ENCODE data around the gene KHDC4. TPM values are rescaled to one million over a fixed set of nuclear protein-coding genes. Genes with fewer than 3 reads are reported as not detected.
A peak's percentile ranks its signal among the peaks of the same experiment; 100 is the strongest.

Gene KHDC4
- total and polyA plus RNA-seq, 2 experiments from 2014 or later: 15.7 to 40.3 TPM

DNA sequence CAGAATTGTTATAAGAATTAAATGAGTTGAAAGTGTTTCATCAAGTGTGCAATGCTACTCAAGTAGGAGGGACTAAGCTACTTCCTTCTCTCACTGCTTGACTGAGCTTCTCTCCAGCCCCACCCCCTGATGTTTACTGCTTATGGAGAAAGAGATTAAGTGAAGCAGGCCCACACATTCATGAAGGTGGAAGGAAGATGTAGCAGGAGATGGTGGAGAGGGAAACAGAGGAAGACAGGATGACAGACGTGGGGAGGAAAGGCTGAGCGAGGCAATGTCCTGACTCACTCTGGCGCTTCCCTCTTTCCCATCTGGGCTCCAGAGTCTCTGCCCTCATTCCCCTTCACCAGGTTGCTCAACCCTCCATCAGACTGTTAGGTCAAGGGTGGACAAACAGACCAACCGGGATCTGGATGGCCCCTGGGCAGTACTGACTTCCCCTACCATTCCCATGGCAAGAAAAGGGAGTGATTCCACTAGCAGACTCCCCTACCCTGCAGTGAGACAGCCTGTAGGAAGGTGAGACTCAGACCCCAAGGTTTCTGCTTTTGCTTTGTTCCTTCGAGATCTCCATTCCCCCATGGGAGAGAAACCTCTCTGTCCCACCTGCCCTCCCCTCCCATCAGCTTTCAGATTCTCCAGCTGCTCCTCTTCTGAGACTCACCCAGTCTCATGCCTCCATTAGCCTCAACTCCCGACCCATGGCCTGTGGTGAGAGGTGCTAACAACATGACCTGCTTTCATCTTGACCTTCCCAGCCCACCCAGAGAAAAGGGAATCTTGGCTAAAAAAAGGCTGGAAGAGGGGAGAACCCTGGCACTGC, 47.3 kb upstream of the KHDC4 start:
- Histone ChIP-seq H3K4me3 (no peak overlapping the region), H2AFZ (no peak overlapping the region), H3K9me3 (ENCODE audit: low read depth) (no peaks in the 10 kb centered on the region), H3K4me1 (ENCODE audit: insufficient read depth) (peaks cover 35% of the 10 kb centered on the region), H3K9me2 (replicated peaks; ENCODE audit: insufficient read depth) (no peaks in the 10 kb centered on the region), H3K36me3 (replicated peaks; ENCODE audit: insufficient read depth, low read depth) (no peaks in the 10 kb centered on the region), H3K27ac (peak overlapping the region; percentile 87), H3K27me3 (no peaks in the 10 kb centered on the region), H4K20me1 (ENCODE audit: insufficient read depth, poor library complexity, severe bottlenecking) (no peaks in the 10 kb centered on the region), H3K79me2 (peaks cover 52% of the 10 kb centered on the region), H3K4me2 (peak overlapping the region; percentile 82)
- peak; percentile 54 for DNase-seq (ENCODE audit: low spot score)
- 76% methylated on average over 6 of the region's 6 CpGs for WGBS (ENCODE audit: low lambda C conversion rate, missing lambda C conversion rate)
- TF ChIP-seq, protein P1, sequence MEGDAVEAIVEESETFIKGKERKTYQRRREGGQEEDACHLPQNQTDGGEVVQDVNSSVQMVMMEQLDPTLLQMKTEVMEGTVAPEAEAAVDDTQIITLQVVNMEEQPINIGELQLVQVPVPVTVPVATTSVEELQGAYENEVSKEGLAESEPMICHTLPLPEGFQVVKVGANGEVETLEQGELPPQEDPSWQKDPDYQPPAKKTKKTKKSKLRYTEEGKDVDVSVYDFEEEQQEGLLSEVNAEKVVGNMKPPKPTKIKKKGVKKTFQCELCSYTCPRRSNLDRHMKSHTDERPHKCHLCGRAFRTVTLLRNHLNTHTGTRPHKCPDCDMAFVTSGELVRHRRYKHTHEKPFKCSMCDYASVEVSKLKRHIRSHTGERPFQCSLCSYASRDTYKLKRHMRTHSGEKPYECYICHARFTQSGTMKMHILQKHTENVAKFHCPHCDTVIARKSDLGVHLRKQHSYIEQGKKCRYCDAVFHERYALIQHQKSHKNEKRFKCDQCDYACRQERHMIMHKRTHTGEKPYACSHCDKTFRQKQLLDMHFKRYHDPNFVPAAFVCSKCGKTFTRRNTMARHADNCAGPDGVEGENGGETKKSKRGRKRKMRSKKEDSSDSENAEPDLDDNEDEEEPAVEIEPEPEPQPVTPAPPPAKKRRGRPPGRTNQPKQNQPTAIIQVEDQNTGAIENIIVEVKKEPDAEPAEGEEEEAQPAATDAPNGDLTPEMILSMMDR (IDR thresholded peaks at IDR 0.05; ENCODE audit: poor library complexity): no peak
- TF ChIP-seq EZH2phosphoT487 (IDR thresholded peaks at IDR 0.05; ENCODE audit: low read depth, severe bottlenecking, unreplicated experiment): no peak

DNA sequence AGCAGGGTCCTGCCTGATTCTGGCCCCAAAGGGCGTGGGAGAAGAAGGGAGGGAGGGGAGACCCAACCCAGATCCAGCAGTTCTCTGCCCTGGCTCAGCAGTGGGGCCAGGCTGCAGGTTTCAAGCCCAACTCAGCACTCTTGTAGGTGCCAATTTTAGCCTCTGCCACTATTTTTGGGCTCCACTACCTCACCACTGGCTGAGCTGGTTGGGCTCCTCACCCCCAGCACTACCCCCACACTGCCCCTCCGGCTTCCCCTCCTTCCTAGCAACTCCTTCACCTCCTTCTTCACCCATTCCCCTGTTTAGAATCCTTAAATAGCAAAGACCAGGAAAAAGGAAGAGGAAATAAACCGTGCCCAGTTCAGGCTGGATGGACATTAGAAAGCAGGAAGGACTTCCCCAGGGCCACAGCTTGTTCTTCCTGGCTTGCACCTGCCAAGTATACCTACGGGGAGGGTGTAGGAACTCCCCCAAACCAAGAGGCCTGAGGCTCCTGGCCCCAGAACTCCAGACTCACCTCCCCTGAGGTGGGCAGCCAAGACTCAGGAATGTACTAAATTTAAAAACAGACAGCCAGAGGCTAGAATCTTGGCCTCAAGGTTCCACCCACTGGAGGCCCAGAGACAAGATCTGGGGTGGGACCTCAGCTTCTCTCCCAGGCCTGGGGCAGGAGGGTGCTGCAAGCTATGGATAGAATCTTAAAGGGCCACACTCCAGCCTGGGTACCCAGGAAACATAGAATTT, 45.6 kb upstream of the KHDC4 start:
- H3K4me2 ChIP-seq: peak overlapping the region; percentile 82
- no peaks in the 10 kb centered on the region for H3K36me3 ChIP-seq (replicated peaks; ENCODE audit: insufficient read depth, low read depth)
- DNase-seq (ENCODE audit: low spot score): no peak
- peak overlapping the region; percentile 87 for H3K27ac ChIP-seq
- H3K9me2 ChIP-seq (replicated peaks; ENCODE audit: insufficient read depth): no peaks in the 10 kb centered on the region
- H3K79me2 ChIP-seq: peaks cover 69% of the 10 kb centered on the region
- H3K4me3 ChIP-seq: no peak overlapping the region
- H3K9me3 ChIP-seq (ENCODE audit: low read depth): no peaks in the 10 kb centered on the region
- no peak for TF ChIP-seq EZH2 (IDR thresholded peaks at IDR 0.05; ENCODE audit: borderline replicate concordance)
- TF ChIP-seq EZH2phosphoT487 (IDR thresholded peaks at IDR 0.05; ENCODE audit: low read depth, severe bottlenecking, unreplicated experiment): no peak
- TF ChIP-seq, protein P1 (IDR thresholded peaks at IDR 0.05; ENCODE audit: poor library complexity): no peak
- no peaks in the 10 kb centered on the region for H3K27me3 ChIP-seq
- peaks cover 11% of the 10 kb centered on the region for H4K20me1 ChIP-seq (ENCODE audit: insufficient read depth, poor library complexity, severe bottlenecking)
- H3K4me1 ChIP-seq (ENCODE audit: insufficient read depth): peaks cover 50% of the 10 kb centered on the region
- WGBS (ENCODE audit: low lambda C conversion rate, missing lambda C conversion rate): 57% methylated on average over 4 of the region's 4 CpGs
- H2AFZ ChIP-seq: no peak overlapping the region

DNA sequence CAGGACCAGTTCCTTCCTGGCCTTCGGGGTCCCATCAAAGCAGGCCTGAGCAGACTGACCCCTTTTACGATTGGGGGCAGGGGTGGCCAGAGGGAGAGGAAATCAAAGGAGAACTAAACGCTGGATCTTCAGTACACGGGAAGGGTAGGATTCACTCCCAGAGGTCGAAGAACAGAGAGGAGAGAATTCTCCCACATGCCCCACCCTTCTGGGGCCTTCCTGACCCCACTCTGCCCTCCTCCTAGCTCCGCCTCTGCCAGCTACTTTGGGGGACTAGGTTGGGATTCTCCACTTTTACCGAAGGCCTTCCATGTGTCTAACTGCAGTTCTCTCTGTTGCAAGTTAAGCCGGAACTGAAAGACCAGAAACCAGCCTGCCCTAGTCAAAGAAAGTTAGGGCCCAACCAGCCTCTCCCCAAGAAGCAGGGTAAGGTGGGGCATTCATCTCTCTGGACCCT, 44.8 kb upstream of the KHDC4 start:
- peak overlapping the region; percentile 87 for H3K27ac ChIP-seq
- H3K9me2 ChIP-seq (replicated peaks; ENCODE audit: insufficient read depth): no peaks in the 10 kb centered on the region
- H3K4me3 ChIP-seq: peak overlapping the region; percentile 96
- H3K9me3 ChIP-seq (ENCODE audit: low read depth): no peaks in the 10 kb centered on the region
- DNase-seq (ENCODE audit: low spot score): no peak
- no peaks in the 10 kb centered on the region for H3K27me3 ChIP-seq
- H4K20me1 ChIP-seq (ENCODE audit: insufficient read depth, poor library complexity, severe bottlenecking): peaks cover 19% of the 10 kb centered on the region
- peaks cover 77% of the 10 kb centered on the region for H3K79me2 ChIP-seq
- peak overlapping the region; percentile 82 for H3K4me2 ChIP-seq
- WGBS (ENCODE audit: low lambda C conversion rate, missing lambda C conversion rate): 12% methylated on average over 8 of the region's 8 CpGs
- TF ChIP-seq, protein P1 (IDR thresholded peaks at IDR 0.05; ENCODE audit: poor library complexity): no peak
- TF ChIP-seq EZH2phosphoT487 (IDR thresholded peaks at IDR 0.05; ENCODE audit: low read depth, severe bottlenecking, unreplicated experiment) (no peak), EZH2 (IDR thresholded peaks at IDR 0.05; ENCODE audit: borderline replicate concordance) (no peak)
- H3K36me3 ChIP-seq (replicated peaks; ENCODE audit: insufficient read depth, low read depth): no peaks in the 10 kb centered on the region
- peak overlapping the region; percentile 51 for H2AFZ ChIP-seq
- H3K4me1 ChIP-seq (ENCODE audit: insufficient read depth): peaks cover 52% of the 10 kb centered on the region

All from hepatocyte (in vitro differentiated cells).